CD14-positive monocyte (primary cell): ENCODE results near the gene PDPK1. TPM values are rescaled to one million over a fixed set of nuclear protein-coding genes. Genes with fewer than 3 reads are reported as not detected.

ENCODE experiments used
- DNase-seq, 3 donors: peaks; one replicate each; pipeline ENCODE4 v3.0.0-alpha.2; 2011 to 2022
- H2AFZ ChIP-seq: 2 replicates; pipeline ENCODE4 v1.6.0; 2012; ENCODE audit warnings: mild to moderate bottlenecking, low read depth, low read length, inconsistent platforms; ENCODE audit not compliant: insufficient read depth, poor library complexity, severe bottlenecking
- H3K27ac ChIP-seq, 2 donors: 1 replicate in 1 of 2; 2 replicates in 1 of 2; pipeline ENCODE4 v1.5.1; 2012 to 2013; ENCODE audit warnings: low read length in 2 of 2, control low read depth in 1 of 2, inconsistent platforms in 1 of 2, low read depth in 1 of 2, mild to moderate bottlenecking in 1 of 2
- H3K27me3 ChIP-seq, 2 donors: one replicate each; pipeline versions ENCODE4 v1.6.0 to v1.6.1; 2011 to 2013; ENCODE audit warnings: low read length in 2 of 2; ENCODE audit not compliant: control insufficient read depth in 2 of 2, insufficient read depth in 2 of 2
- H3K36me3 ChIP-seq, 2 donors: replicated peaks in 1 of 2; 1 replicate in 1 of 2; 2 replicates in 1 of 2; pipeline versions ENCODE4 v1.5.1 to v1.6.1; 2012 to 2013; ENCODE audit warnings: low read length in 2 of 2, control low read depth in 1 of 2, inconsistent platforms in 1 of 2, mild to moderate bottlenecking in 1 of 2; ENCODE audit not compliant: insufficient read depth in 2 of 2, control insufficient read depth in 1 of 2
- H3K4me1 ChIP-seq, 2 donors: 1 replicate in 1 of 2; 2 replicates in 1 of 2; pipeline versions ENCODE4 v1.5.1 to v1.6.1; 2012 to 2013; ENCODE audit warnings: low read length in 2 of 2, control low read depth in 1 of 2, inconsistent platforms in 1 of 2, mild to moderate bottlenecking in 1 of 2, moderate library complexity in 1 of 2; ENCODE audit not compliant: insufficient read depth in 2 of 2, control insufficient read depth in 1 of 2
- H3K4me2 ChIP-seq: replicated peaks from 2 replicates; pipeline ENCODE3; 2012; ENCODE audit warnings: low read length, moderate library complexity, mild to moderate bottlenecking; ENCODE audit not compliant: poor library complexity, severe bottlenecking; ENCODE audit errors: extremely low read depth
- H3K4me3 ChIP-seq, 3 experiments: fragments of 200-600 bp in 1 of 3; sonication (generic) in 1 of 3; replicated peaks in 1 of 3; 1 replicate in 2 of 3; 2 replicates in 1 of 3; pipeline ENCODE4 v1.5.1; 2011 to 2013; ENCODE audit warnings: low read length in 3 of 3, mild to moderate bottlenecking in 3 of 3, control low read depth in 2 of 3, low read depth in 2 of 3, inconsistent platforms in 1 of 3, moderate library complexity in 1 of 3
- H3K79me2 ChIP-seq: 2 replicates; pipeline ENCODE4 v1.6.0; 2012; ENCODE audit warnings: mild to moderate bottlenecking, control low read depth, inconsistent platforms, low read length, moderate library complexity; ENCODE audit not compliant: insufficient read depth
- H3K9ac ChIP-seq: 2 replicates; pipeline ENCODE4 v1.6.0; 2017; ENCODE audit warnings: low read length, mild to moderate bottlenecking; ENCODE audit not compliant: insufficient read depth, poor library complexity, severe bottlenecking
- H3K9me3 ChIP-seq, 2 donors: replicated peaks in 1 of 2; 1 replicate in 1 of 2; 2 replicates in 1 of 2; pipeline versions ENCODE4 v1.5.1 to v1.6.1; 2012 to 2013; ENCODE audit warnings: low read length in 2 of 2, control low read depth in 1 of 2; ENCODE audit not compliant: control insufficient read depth in 1 of 2, insufficient read depth in 1 of 2
- H4K20me1 ChIP-seq: 2 replicates; pipeline ENCODE4 v1.6.0; 2012; ENCODE audit warnings: mild to moderate bottlenecking, low read length, control low read depth, moderate library complexity; ENCODE audit not compliant: insufficient read depth
- H3K27ac Mint-ChIP-seq, 7 donors: one replicate each; pipeline ENCODE4 v1.8.0; 2020; ENCODE audit warnings: mild to moderate bottlenecking in 7 of 7, mixed read lengths in 7 of 7, moderate library complexity in 6 of 7, inconsistent platforms in 2 of 7
- H3K27me3 Mint-ChIP-seq, 3 donors: one replicate each; pipeline ENCODE4 v1.8.0; 2021 to 2022; ENCODE audit warnings: low read depth in 3 of 3, mild to moderate bottlenecking in 3 of 3, mixed read lengths in 3 of 3, moderate library complexity in 3 of 3, inconsistent platforms in 1 of 3
- H3K36me3 Mint-ChIP-seq, 2 donors: one replicate each; pipeline ENCODE4 v1.8.0; 2020; ENCODE audit warnings: mixed read lengths in 2 of 2, inconsistent platforms in 1 of 2, mild to moderate bottlenecking in 1 of 2
- H3K4me1 Mint-ChIP-seq: one replicate; pipeline ENCODE4 v1.8.0; 2020; ENCODE audit warnings: mild to moderate bottlenecking, mixed read lengths
- H3K4me3 Mint-ChIP-seq, 2 donors: one replicate each; pipeline ENCODE4 v1.8.0; 2020; ENCODE audit warnings: mild to moderate bottlenecking in 2 of 2, mixed read lengths in 2 of 2, moderate library complexity in 1 of 2
- H3K9me3 Mint-ChIP-seq, 7 donors: one replicate each; pipeline ENCODE4 v1.8.0; 2020 to 2022; ENCODE audit warnings: mixed read lengths in 7 of 7, mild to moderate bottlenecking in 6 of 7, moderate library complexity in 6 of 7, inconsistent platforms in 2 of 7
- CTCF ChIP-seq: fragments of 200-600 bp; IDR thresholded peaks from one replicate; pipeline ENCODE4 v1.8.0; 2022; ENCODE audit warnings: antibody characterized with exemption, mild to moderate bottlenecking
- WGBS: methylation state at CpG from one replicate; pipeline ENCODE4 v1.1.5; 2013; ENCODE audit warnings: missing lambda C conversion rate; ENCODE audit not compliant: insufficient coverage; 5-methylcytosine and 5-hydroxymethylcytosine counted together
- intact Hi-C, 2 donors: fragments of 100-400 bp; cut with micrococcal nuclease; formaldehyde crosslinking; loops; one replicate each; pipeline versions ENCODE4 v1.15.0 to v1.15.1; 2023
- polyA plus RNA-seq, 3 donors: library from polyadenylated mRNA; depleted of rRNA in 1 of 3; unstranded in 2 of 3; stranded (reverse) in 1 of 3; fragments of 300-500 nt in 2 of 3; fragments of >200 nt in 1 of 3; fragmentation: Illumina TruSeq in 2 of 3; gene quantifications; 1 replicate in 2 of 3; 2 replicates in 1 of 3; pipeline ENCODE4 v1.2.3, GENCODE V29; 2012 to 2021

The PDPK1 gene
- polyA plus RNA-seq, 3 donors, result 35.6 to 45.9 (median 38.6) TPM

- Histone ChIP-seq H3K9me3 (no peaks in the 10 kb centered on the region), H4K20me1 (no peaks in the 10 kb centered on the region), H3K4me2 (peak overlapping the region; percentile 80), H3K9ac (peak overlapping the region; percentile 71), H3K36me3 (no peaks in the 10 kb centered on the region), H3K27ac (peak overlapping the region; percentile 92 to 98), H3K27me3 (no peaks in the 10 kb centered on the region), H3K79me2 (peaks cover 26% of the 10 kb centered on the region), H3K4me1 (peaks cover 69 to 82% of the 10 kb centered on the region in 2 donors), H2AFZ (peak overlapping the region; percentile 82), H3K4me3 (peak overlapping the region in 2 of 3 experiments; percentile 24 to 70)
- 0% methylated on average over 5 of the region's 11 CpGs for WGBS
- Mint-ChIP-seq H3K36me3 (peaks cover 0 to 6% of the 10 kb centered on the region in 2 donors), H3K27me3 (peaks cover 3 to 4% (median 3%) of the 10 kb centered on the region in 3 donors), H3K9me3 (peaks cover 0 to 5% (median 0%) of the 10 kb centered on the region in 7 donors), H3K4me3 (peak overlapping the region; percentile 74 to 89), H3K4me1 (peaks cover 71% of the 10 kb centered on the region), H3K27ac (peak overlapping the region; percentile 97 to 98 (median 98))
- DNase-seq, result peak; percentile 88 to 90 (median 89)
- intact Hi-C loops, result loop anchor here (5.0 to 10.0 kb wide), 5 partner anchors 35 to 353 kb away; partner anchors contain the start of genes NTN3 (in 1 of the 2), RNPS1 (in 1 of the 2) and TRAF7 (in 1 of the 2)
- TF ChIP-seq CTCF, result no peak
Measured at GRCh38 chr16:2507665-2508064, 30.2 kb upstream of the PDPK1 start.

- intact Hi-C loops, result loop anchor here (5.0 to 10.0 kb wide), 5 partner anchors 37 to 354 kb away; partner anchors contain the start of genes NTN3 (in 1 of the 2), RNPS1 (in 1 of the 2) and TRAF7 (in 1 of the 2)
- WGBS, result 92% methylated on average over 16 of the region's 18 CpGs
- Histone ChIP-seq H4K20me1 (no peaks in the 10 kb centered on the region), H3K27me3 (no peaks in the 10 kb centered on the region), H2AFZ (no peak overlapping the region), H3K9me3 (no peaks in the 10 kb centered on the region), H3K36me3 (no peaks in the 10 kb centered on the region), H3K4me3 (peak overlapping the region in 1 of 3 experiments; percentile 15), H3K4me1 (peaks cover 66 to 79% of the 10 kb centered on the region in 2 donors), H3K27ac (peak overlapping the region; percentile 92 to 98), H3K79me2 (peaks cover 35% of the 10 kb centered on the region), H3K9ac (peak overlapping the region; percentile 25), H3K4me2 (peak overlapping the region; percentile 80)
- Mint-ChIP-seq H3K4me1 (peaks cover 75% of the 10 kb centered on the region), H3K36me3 (peaks cover 0 to 6% of the 10 kb centered on the region in 2 donors), H3K4me3 (peak overlapping the region; percentile 31 to 67), H3K27me3 (peaks cover 3 to 6% (median 3%) of the 10 kb centered on the region in 3 donors), H3K27ac (peak overlapping the region; percentile 97 to 98 (median 97)), H3K9me3 (peaks cover 0 to 5% (median 0%) of the 10 kb centered on the region in 7 donors)
- TF ChIP-seq CTCF, result no peak
- DNase-seq, result no peak
Measured at GRCh38 chr16:2508722-2509400, 29.0 kb upstream of the PDPK1 start.
